Ishikawa (cell line): ENCODE results near the gene ARAP1.

Experiments used
- CEBPB ChIP-seq: IDR thresholded peaks from 2 replicates; pipeline ENCODE4 v1.6.1; 2012
- CREB1 ChIP-seq: IDR thresholded peaks from 2 replicates; pipeline ENCODE4 v1.6.1; 2012; ENCODE audit warnings: low read depth
- EGR1 ChIP-seq: IDR thresholded peaks from 2 replicates; pipeline ENCODE4 v1.6.1; 2012
- EP300 ChIP-seq: IDR thresholded peaks from 2 replicates; pipeline ENCODE4 v1.6.1; 2012; ENCODE audit warnings: borderline replicate concordance
- RAD21 ChIP-seq: IDR thresholded peaks from 2 replicates; pipeline ENCODE4 v1.6.1; 2012; ENCODE audit warnings: low read depth
- TAF1 ChIP-seq: IDR thresholded peaks from 2 replicates; pipeline ENCODE4 v1.6.1; 2012; ENCODE audit warnings: low read depth, mild to moderate bottlenecking

- TF ChIP-seq EP300 (no peak), CREB1 (no peak), EGR1 (no peak), TAF1 (no peak), RAD21 (no peak), CEBPB (no peak)
These were observed 6.6 kb upstream of the ARAP1 start for GRCh38 chr11:72758690-72759389.
